ENCODE measurements around the gene PRKCI. TPM values are rescaled to one million over a fixed set of nuclear protein-coding genes. Genes with fewer than 3 reads are reported as not detected.

The PRKCI gene
- total RNA-seq (2021; ENCODE audit: unreplicated experiment), result 25.2 TPM
- polyA plus RNA-seq (2012), result 6.0 and 10.5 TPM in 2 replicates
- percentile 81 among the genes with signal in this experiment for Bru-seq, nascent RNA
- BruChase-seq, experiment 1, labeled RNA remaining after a 6-hour chase, result percentile 79 among the genes with signal in this experiment
- percentile 77 among the genes with signal in this experiment for BruChase-seq, experiment 2, labeled RNA remaining after a 2-hour chase
- long read RNA-seq, full-length matches to known transcripts, result 60 of 73 reads
- long read RNA-seq, partial matches to known transcripts, result 2 of 73 reads
- long read RNA-seq, other reads (novel, unspliced or antisense), result 11 of 73 reads

DNA sequence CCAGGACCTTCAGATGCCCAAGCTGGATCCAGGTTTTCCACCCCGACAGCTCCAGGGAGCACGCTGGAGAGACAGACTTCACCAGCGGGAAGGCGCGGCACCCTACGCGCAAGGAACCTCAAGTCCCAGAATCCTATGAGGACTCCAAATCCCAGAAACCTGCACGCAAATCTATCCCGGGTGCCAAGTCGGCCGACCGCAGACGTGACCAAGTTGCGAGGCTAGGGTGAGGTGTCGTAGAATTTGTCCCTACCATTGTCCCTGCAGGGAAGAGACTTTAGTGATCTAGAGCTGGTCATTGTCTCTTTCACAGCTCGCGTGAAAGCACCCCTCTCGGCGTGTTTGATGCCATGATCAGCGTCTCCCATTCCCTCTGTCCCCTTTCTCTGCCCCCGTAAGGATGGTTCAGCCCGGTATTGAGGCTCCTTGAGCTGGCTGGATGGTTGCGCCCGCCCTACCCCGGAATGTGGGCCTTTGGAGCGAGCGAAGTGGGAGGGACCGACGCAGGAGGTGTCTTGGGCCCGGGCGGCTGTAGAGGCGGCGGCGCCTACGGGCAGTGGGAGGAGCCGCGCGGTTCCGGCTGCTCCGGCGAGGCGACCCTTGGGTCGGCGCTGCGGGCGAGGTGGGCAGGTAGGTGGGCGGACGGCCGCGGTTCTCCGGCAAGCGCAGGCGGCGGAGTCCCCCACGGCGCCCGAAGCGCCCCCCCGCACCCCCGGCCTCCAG, at the start of gene PRKCI:
PRKCI (plus strand) TSS at position 501 of the 723 bp plus-strand sequence. CDS start 246 bp downstream, outside the sequence.
- CTCF ChIA-PET, result no interaction called here

More for the DNA sequence above, at the start of gene PRKCI:
- peaks cover 4% of the 10 kb centered on the region; the same call in 1 of the 2 replicates for H4K20me1 ChIP-seq (ENCODE audit: insufficient read depth)
- intact Hi-C loops (cut with micrococcal nuclease), result loop anchor here (5.0 kb wide), 1 partner anchor 40 kb away; the partner anchor contains the start of gene PHC3
- H3K4me1 ChIP-seq (ENCODE audit: control insufficient read depth in 1 of 2, insufficient read depth in 2 of 2, low read length in 2 of 2), result peaks cover 0 to 22% of the 10 kb centered on the region in 2 experiments; a peak in 3 of 4 replicates
- peak within 1 kb of the TSS; percentile 95 for H3K4me2 ChIP-seq (ENCODE audit: low read length)
- TF ChIP-seq, protein P1, sequence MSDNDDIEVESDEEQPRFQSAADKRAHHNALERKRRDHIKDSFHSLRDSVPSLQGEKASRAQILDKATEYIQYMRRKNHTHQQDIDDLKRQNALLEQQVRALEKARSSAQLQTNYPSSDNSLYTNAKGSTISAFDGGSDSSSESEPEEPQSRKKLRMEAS (IDR thresholded peaks at IDR 0.05), result 0 out of 2 replicates have a peak, but pooled peaks have one; percentile 88
- TF ChIP-seq CBX3 (IDR thresholded peaks at IDR 0.05; ENCODE audit: low read depth) (0 out of 2 replicates have a peak, but pooled peaks have one; percentile 46), JUND (IDR thresholded peaks at IDR 0.05) (peak; percentile 97), EZH2phosphoT487 (IDR thresholded peaks at IDR 0.05; ENCODE audit: borderline replicate concordance) (no peak), ZFX (IDR thresholded peaks at IDR 0.05) (peak; percentile 67; the same call in 1 of the 2 replicates), POLR2AphosphoS5 (IDR thresholded peaks at IDR 0.05; ENCODE audit: low read depth, low read length) (peak; percentile 76), SRF (IDR thresholded peaks at IDR 0.05; ENCODE audit: low read depth) (peak; percentile 72; the same call in 1 of the 2 replicates), POLR2A (IDR thresholded peaks at IDR 0.05; ENCODE audit: borderline replicate concordance, extremely low read depth, insufficient read depth, insufficient read length) (peak; percentile 65), FOSL1 (IDR thresholded peaks at IDR 0.05; ENCODE audit: low read depth) (no peak), YY1 (IDR thresholded peaks at IDR 0.05; ENCODE audit: extremely low read depth, insufficient replicate concordance, low read depth, low read length) (peak; percentile 63), SIN3A (IDR thresholded peaks at IDR 0.05; ENCODE audit: low read depth) (peak; percentile 58; the same call in 1 of the 2 replicates), TCF7L2 (IDR thresholded peaks at IDR 0.05; ENCODE audit: borderline replicate concordance, extremely low read depth, insufficient read depth, insufficient read length) (peak; percentile 79), SP1 (IDR thresholded peaks at IDR 0.05; ENCODE audit: low read depth) (peak; percentile 96)
- TF ChIP-seq, protein P2, sequence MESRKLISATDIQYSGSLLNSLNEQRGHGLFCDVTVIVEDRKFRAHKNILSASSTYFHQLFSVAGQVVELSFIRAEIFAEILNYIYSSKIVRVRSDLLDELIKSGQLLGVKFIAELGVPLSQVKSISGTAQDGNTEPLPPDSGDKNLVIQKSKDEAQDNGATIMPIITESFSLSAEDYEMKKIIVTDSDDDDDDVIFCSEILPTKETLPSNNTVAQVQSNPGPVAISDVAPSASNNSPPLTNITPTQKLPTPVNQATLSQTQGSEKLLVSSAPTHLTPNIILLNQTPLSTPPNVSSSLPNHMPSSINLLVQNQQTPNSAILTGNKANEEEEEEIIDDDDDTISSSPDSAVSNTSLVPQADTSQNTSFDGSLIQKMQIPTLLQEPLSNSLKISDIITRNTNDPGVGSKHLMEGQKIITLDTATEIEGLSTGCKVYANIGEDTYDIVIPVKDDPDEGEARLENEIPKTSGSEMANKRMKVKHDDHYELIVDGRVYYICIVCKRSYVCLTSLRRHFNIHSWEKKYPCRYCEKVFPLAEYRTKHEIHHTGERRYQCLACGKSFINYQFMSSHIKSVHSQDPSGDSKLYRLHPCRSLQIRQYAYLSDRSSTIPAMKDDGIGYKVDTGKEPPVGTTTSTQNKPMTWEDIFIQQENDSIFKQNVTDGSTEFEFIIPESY (IDR thresholded peaks at IDR 0.05; ENCODE audit: extremely low read depth, insufficient replicate concordance, low read length), result peak; percentile 25
- TF ChIP-seq, protein P3, sequence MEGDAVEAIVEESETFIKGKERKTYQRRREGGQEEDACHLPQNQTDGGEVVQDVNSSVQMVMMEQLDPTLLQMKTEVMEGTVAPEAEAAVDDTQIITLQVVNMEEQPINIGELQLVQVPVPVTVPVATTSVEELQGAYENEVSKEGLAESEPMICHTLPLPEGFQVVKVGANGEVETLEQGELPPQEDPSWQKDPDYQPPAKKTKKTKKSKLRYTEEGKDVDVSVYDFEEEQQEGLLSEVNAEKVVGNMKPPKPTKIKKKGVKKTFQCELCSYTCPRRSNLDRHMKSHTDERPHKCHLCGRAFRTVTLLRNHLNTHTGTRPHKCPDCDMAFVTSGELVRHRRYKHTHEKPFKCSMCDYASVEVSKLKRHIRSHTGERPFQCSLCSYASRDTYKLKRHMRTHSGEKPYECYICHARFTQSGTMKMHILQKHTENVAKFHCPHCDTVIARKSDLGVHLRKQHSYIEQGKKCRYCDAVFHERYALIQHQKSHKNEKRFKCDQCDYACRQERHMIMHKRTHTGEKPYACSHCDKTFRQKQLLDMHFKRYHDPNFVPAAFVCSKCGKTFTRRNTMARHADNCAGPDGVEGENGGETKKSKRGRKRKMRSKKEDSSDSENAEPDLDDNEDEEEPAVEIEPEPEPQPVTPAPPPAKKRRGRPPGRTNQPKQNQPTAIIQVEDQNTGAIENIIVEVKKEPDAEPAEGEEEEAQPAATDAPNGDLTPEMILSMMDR (IDR thresholded peaks at IDR 0.05 in 2 of 3, conservative IDR thresholded peaks at IDR 0.05 in 1 of 3; ENCODE audit: borderline replicate concordance in 1 of 3, insufficient read depth in 1 of 3, low read depth in 2 of 3, low read length in 2 of 3), result no peak
- TF ChIP-seq, protein P4, sequence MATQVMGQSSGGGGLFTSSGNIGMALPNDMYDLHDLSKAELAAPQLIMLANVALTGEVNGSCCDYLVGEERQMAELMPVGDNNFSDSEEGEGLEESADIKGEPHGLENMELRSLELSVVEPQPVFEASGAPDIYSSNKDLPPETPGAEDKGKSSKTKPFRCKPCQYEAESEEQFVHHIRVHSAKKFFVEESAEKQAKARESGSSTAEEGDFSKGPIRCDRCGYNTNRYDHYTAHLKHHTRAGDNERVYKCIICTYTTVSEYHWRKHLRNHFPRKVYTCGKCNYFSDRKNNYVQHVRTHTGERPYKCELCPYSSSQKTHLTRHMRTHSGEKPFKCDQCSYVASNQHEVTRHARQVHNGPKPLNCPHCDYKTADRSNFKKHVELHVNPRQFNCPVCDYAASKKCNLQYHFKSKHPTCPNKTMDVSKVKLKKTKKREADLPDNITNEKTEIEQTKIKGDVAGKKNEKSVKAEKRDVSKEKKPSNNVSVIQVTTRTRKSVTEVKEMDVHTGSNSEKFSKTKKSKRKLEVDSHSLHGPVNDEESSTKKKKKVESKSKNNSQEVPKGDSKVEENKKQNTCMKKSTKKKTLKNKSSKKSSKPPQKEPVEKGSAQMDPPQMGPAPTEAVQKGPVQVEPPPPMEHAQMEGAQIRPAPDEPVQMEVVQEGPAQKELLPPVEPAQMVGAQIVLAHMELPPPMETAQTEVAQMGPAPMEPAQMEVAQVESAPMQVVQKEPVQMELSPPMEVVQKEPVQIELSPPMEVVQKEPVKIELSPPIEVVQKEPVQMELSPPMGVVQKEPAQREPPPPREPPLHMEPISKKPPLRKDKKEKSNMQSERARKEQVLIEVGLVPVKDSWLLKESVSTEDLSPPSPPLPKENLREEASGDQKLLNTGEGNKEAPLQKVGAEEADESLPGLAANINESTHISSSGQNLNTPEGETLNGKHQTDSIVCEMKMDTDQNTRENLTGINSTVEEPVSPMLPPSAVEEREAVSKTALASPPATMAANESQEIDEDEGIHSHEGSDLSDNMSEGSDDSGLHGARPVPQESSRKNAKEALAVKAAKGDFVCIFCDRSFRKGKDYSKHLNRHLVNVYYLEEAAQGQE (IDR thresholded peaks at IDR 0.05; ENCODE audit: low read depth), result no peak
- H3K9me3 ChIP-seq (ENCODE audit: control insufficient read depth in 1 of 2, insufficient read depth in 1 of 2, low read depth in 1 of 2, low read length in 2 of 2), result no peaks in the 10 kb centered on the region
- peak; percentile 96 for ATAC-seq
- H3K36me3 ChIP-seq (ENCODE audit: control insufficient read depth in 1 of 2, insufficient read depth in 2 of 2, low read length in 2 of 2), result no peaks in the 10 kb centered on the region
- H3K4me3 ChIP-seq (replicated peaks in 1 of 2; ENCODE audit: low read depth in 1 of 2, low read length in 2 of 2), result peak within 1 kb of the TSS; percentile 58 to 84
- H3K79me2 ChIP-seq (ENCODE audit: insufficient read depth, low read length), result peaks cover 40% of the 10 kb centered on the region
- peak within 1 kb of the TSS; percentile 67 for H3K27ac ChIP-seq (ENCODE audit: low read depth, low read length)
- no peaks in the 10 kb centered on the region for H3K27me3 ChIP-seq (ENCODE audit: insufficient read depth, low read length)
- H2AFZ ChIP-seq (ENCODE audit: low read depth, low read length, poor library complexity, severe bottlenecking), result peak within 1 kb of the TSS; percentile 39
- peak within 1 kb of the TSS; percentile 83 for H3K9ac ChIP-seq (ENCODE audit: low read length)
- DNase-seq (ENCODE audit: low read depth, low spot score), result peak; percentile 97
- ChIA-PET RAD21 (ENCODE audit: low non-redundant PET in 1 of 2, low total read pairs in 2 of 2, uncharacterized antibody in 2 of 2, unreplicated experiment in 2 of 2) (no interaction called here), POLR2A (interaction anchor here (1.5 kb wide), 1 partner anchor 11 kb away, joined by 6 read pairs; no protein-coding TSS in a partner anchor)
- no peaks in the 10 kb centered on the region for H3K9me2 ChIP-seq (ENCODE audit: insufficient read depth)
- BruUV-seq (replicated peaks), result no TSS peak

All from HCT116 (cell line).